Mesangial cell (primary cell): ENCODE results near the gene NXPH1. TPM values are rescaled to one million over a fixed set of nuclear protein-coding genes. Genes with fewer than 3 reads are reported as not detected.

ENCODE experiments used
- total RNA-seq: library from RNA; depleted of rRNA; stranded (reverse); fragments of >200 nt; gene quantifications from 2 replicates; pipeline ENCODE4 v1.2.3, GENCODE V29; 2015

Gene NXPH1
- total RNA-seq, result not detected in 2 replicates

DNA sequence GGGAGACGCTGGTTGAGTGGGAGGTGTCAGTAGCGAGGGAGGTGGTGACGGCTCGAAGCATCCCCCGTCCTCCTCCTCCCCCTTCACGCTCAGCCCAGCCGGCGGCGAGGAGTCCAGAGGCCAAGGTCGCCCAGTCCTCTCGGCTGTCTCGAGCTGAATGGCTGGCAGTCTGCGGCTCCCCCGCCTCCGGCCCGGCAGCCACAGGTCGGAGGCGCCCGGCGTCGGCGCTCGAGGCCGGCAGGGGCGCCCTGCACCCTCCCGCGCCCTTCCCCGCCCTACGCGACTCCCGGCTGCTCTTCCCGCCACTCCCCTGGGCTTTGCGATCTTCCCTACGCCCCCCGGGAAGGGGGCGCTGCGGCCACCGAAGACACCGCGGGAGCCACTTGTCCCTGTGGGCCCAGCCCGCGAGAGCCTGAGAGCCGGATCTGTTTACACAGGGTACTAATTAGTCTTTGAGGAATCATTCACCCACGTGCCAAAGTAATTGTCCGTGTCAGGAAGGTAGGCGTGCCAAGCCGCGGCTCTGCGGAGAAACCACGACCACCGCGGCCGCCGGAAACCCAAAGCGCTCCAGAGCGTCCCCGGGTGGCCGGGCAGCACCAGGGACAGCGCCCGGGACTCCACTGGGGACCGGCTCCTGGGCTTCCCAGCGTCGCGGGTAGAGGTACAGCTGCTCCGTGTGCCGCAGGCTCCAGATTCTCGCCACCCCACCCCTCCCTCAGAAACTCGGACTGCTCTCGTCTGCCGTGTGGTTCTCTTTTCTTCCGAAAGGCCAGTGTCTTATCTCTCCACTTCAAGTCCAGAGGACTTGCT is at the start of gene NXPH1:
Gene NXPH1, plus strand, starts transcription at position 133 of the 813 bp plus-strand sequence.

Other genes with a start within 250 kb of the NXPH1 start
- 3.3 and 9.9 TPM in 2 replicates for gene ICA1, start 171.4 kb upstream of the NXPH1 start, total RNA-seq